ENCODE measurements around the gene CCT5.

- TF ChIP-seq CTCF (IDR thresholded peaks at IDR 0.05) = no peak
- no peak for TF ChIP-seq SMC3 (IDR thresholded peaks at IDR 0.05; ENCODE audit: low read depth, low read length)
- no peak for TF ChIP-seq MAX (IDR thresholded peaks at IDR 0.05; ENCODE audit: low read depth)
- TF ChIP-seq POLR2AphosphoS5 (IDR thresholded peaks at IDR 0.05; ENCODE audit: low read depth, low read length) = no peak
- peak; percentile 69; the same call in 1 of the 2 replicates for TF ChIP-seq REST (IDR thresholded peaks at IDR 0.05; ENCODE audit: low read depth, low read length)
- no peak for TF ChIP-seq NRF1 (IDR thresholded peaks at IDR 0.05; ENCODE audit: low read depth, low read length)
Observed at GRCh38 chr5:10250806-10251276, 761 bp downstream of the CCT5 start.
